ENCODE data around the gene LNX2.

DNA sequence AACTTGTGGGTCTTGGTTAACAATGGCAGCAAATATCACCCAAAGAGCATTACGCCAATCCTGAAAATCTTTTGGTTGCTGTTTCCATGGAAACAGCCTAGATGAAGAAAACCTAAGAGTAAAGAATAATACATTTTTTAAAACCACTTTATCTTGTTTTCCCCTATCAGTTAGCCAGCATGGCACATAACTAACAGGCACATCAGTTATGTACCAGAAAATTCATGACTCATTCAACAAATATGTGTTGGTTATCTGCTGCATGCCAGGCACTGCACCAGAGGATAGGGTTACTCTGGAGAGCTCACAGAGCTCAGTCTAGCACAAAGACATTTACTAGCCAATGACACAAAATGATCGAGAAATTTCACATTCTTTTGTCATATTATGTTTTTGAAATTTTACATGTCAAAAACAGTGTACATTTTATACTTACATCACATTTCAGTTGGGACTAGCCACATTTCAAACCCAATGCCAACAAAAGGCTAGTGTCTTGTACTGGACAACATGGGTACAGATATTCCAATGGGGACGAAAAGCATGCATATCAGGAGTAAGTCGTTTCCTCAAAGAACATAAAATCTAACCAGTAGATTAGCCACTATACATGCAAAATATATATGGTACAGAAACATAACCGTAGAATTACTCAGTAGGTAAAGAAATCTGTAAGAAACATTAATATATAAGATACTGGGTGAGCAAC is 20.3 kb downstream of the LNX2 start:
- TF ChIP-seq, protein P1, sequence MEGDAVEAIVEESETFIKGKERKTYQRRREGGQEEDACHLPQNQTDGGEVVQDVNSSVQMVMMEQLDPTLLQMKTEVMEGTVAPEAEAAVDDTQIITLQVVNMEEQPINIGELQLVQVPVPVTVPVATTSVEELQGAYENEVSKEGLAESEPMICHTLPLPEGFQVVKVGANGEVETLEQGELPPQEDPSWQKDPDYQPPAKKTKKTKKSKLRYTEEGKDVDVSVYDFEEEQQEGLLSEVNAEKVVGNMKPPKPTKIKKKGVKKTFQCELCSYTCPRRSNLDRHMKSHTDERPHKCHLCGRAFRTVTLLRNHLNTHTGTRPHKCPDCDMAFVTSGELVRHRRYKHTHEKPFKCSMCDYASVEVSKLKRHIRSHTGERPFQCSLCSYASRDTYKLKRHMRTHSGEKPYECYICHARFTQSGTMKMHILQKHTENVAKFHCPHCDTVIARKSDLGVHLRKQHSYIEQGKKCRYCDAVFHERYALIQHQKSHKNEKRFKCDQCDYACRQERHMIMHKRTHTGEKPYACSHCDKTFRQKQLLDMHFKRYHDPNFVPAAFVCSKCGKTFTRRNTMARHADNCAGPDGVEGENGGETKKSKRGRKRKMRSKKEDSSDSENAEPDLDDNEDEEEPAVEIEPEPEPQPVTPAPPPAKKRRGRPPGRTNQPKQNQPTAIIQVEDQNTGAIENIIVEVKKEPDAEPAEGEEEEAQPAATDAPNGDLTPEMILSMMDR (IDR thresholded peaks at IDR 0.05): no peak
- no peak for TF ChIP-seq POLR2A (IDR thresholded peaks at IDR 0.05)
